Esophagus squamous epithelium (tissue), 5 donors: ENCODE data around the gene SMIM14. TPM values are rescaled to one million over a fixed set of nuclear protein-coding genes. Genes with fewer than 3 reads are reported as not detected.
"Not testable (repeated sequence)": the region's sequence is repeated elsewhere in the genome, so short reads cannot be mapped to it uniquely, and the experiment has no call there.

ENCODE experiments used
- DNase-seq: peaks from one replicate; lab custom pipeline; 2025; lab: John Stamatoyannopoulos, UW
- H3K27ac ChIP-seq, 4 donors: fragments of 200-600 bp; sonication (generic); one replicate each; pipeline ENCODE4 v1.5.1; 2016 to 2019; ENCODE audit warnings: mild to moderate bottlenecking in 1 of 4
- H3K27me3 ChIP-seq, 4 donors: fragments of 200-600 bp; sonication (generic); 1 replicate in 3 of 4; 2 replicates in 1 of 4; pipeline versions ENCODE4 v1.5.1 to v1.6.0; 2017 to 2021; ENCODE audit warnings: antibody characterized with exemption in 1 of 4
- H3K36me3 ChIP-seq, 3 donors: fragments of 200-600 bp; sonication (generic); one replicate each; pipeline ENCODE4 v1.5.1; 2016 to 2019
- H3K4me1 ChIP-seq, 3 donors: fragments of 200-600 bp; sonication (generic); one replicate each; pipeline ENCODE4 v1.5.1; 2017 to 2019
- H3K4me3 ChIP-seq, 4 donors: fragments of 200-600 bp; sonication (generic); 1 replicate in 3 of 4; 2 replicates in 1 of 4; pipeline ENCODE4 v1.5.1; 2016 to 2019; ENCODE audit warnings: mild to moderate bottlenecking in 2 of 4, moderate library complexity in 1 of 4
- H3K9me3 ChIP-seq, 3 donors: fragments of 200-600 bp; sonication (generic); one replicate each; pipeline ENCODE4 v1.5.1; 2016 to 2019
- POLR2A ChIP-seq, 4 donors: fragments of 450-650 bp; IDR thresholded peaks; one replicate each; pipeline ENCODE4 v1.6.1; 2017; ENCODE audit warnings: antibody characterized with exemption in 4 of 4, mild to moderate bottlenecking in 4 of 4, moderate library complexity in 3 of 4
- WGBS, 2 donors: methylation state at CpG; one replicate each; pipeline ENCODE4 v1.1.5; 2018; 5-methylcytosine and 5-hydroxymethylcytosine counted together
- intact Hi-C: fragments of 100-400 bp; cut with DNase I; formaldehyde crosslinking; loops from one replicate; pipeline ENCODE4 v1.15.0; 2022
- total RNA-seq, 4 donors: library from RNA; depleted of rRNA; stranded (reverse); fragments of >200 nt; gene quantifications; one replicate each; pipeline ENCODE4 v1.1.0, GENCODE V29; 2016
- TF ChIP-seq, protein P1 (sequence below), 6 experiments: fragments of 450-650 bp in 4 of 6; fragments of 200-600 bp in 2 of 6; sonication (generic) in 2 of 6; IDR thresholded peaks; one replicate each; pipeline ENCODE4 v1.5.1; 2016 to 2019; ENCODE audit warnings: antibody characterized with exemption in 6 of 6, mild to moderate bottlenecking in 4 of 6, moderate library complexity in 4 of 6
- donor health status: DM: yes; HTN: yes; CAD: no.

SMIM14 gene
- total RNA-seq, 4 donors from 2014 or later = 13.2 to 47.2 (median 25.8) TPM

DNA sequence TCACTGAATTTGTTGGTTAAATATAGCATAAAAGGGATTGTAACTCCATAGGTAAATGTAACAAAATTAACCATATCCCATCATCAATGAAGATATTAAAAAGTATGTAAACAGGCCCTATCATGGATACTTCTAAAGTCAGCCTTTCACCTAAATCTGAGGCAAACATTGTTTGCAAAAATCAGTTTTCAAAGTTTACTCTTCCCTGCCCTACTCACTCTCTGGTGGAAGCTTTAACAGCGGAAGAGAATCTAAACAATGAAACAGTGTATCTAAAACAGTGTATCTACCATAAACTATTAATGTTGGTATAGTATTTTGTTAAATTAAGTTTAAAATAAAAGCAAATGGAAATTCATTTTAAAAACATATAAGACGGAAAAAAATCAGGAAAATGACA is 21.1 kb downstream of the SMIM14 start:
- DNase-seq = no peak
- Histone ChIP-seq H3K27me3 (no peaks in the 10 kb centered on the region), H3K27ac (no peak overlapping the region), H3K4me1 (peaks cover 0 to 43% (median 16%) of the 10 kb centered on the region in 3 donors), H3K9me3 (no peaks in the 10 kb centered on the region), H3K36me3 (no peaks in the 10 kb centered on the region), H3K4me3 (no peak overlapping the region)
- intact Hi-C loops = no loop called here
- WGBS, 2 donors = 88 to 96% methylated on average over 2 of the region's 2 CpGs
- TF ChIP-seq, protein P1, sequence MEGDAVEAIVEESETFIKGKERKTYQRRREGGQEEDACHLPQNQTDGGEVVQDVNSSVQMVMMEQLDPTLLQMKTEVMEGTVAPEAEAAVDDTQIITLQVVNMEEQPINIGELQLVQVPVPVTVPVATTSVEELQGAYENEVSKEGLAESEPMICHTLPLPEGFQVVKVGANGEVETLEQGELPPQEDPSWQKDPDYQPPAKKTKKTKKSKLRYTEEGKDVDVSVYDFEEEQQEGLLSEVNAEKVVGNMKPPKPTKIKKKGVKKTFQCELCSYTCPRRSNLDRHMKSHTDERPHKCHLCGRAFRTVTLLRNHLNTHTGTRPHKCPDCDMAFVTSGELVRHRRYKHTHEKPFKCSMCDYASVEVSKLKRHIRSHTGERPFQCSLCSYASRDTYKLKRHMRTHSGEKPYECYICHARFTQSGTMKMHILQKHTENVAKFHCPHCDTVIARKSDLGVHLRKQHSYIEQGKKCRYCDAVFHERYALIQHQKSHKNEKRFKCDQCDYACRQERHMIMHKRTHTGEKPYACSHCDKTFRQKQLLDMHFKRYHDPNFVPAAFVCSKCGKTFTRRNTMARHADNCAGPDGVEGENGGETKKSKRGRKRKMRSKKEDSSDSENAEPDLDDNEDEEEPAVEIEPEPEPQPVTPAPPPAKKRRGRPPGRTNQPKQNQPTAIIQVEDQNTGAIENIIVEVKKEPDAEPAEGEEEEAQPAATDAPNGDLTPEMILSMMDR (IDR thresholded peaks at IDR 0.05) = no peak

DNA sequence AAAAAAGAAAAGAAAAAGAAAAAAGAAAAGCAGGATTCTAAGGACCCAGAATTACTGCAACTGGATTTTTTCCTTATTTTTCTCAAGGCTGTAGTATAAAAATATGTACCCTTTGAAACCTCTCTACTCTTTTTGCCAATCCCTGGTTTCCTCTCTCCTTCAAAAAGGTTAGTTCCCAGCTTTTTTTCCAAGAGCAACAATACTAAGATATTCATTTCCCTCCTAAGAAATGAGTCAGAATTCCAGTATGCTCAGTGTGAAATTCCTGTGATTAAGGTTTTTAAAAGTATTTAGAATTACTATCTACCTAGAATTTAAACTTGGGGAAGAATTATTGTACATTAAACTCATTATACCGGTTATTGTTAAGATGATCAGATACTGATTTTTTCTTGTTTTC is 22.0 kb downstream of the SMIM14 start:
- no peak for DNase-seq
- Histone ChIP-seq H3K36me3 (peaks cover 0 to 3% (median 0%) of the 10 kb centered on the region in 3 donors), H3K27ac (no peak overlapping the region), H3K9me3 (no peaks in the 10 kb centered on the region), H3K4me1 (peaks cover 0 to 35% (median 12%) of the 10 kb centered on the region in 3 donors), H3K4me3 (no peak overlapping the region), H3K27me3 (no peaks in the 10 kb centered on the region)
- intact Hi-C loops = no loop called here
- 84 to 85% methylated on average over 1 of the region's 1 CpG for WGBS, 2 donors
- TF ChIP-seq POLR2A (IDR thresholded peaks at IDR 0.05) = no peak
- TF ChIP-seq, protein P1 (IDR thresholded peaks at IDR 0.05) = no peak

DNA sequence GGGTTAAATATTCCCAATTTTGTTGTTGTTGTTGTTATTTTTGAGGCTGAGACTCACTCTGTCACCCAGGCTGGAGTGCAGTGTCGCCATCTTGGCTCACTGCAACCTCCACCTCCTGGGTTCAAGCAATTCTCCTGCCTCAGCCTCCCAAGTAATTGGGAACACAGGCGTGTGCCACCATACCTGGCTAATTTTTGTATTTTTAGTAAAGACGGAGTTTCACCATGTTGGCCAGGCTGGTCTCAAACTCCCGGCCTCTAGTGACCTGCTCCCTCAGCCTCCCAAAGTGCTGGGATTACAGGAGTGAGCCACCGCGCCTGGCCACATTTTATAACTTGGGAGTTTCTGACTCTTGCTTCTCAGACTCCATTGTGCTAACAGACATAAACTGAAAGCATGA is 22.6 kb downstream of the SMIM14 start:
- DNase-seq, intact Hi-C loops, H3K4me3 ChIP-seq, H3K27ac ChIP-seq, H3K9me3 ChIP-seq, H3K27me3 ChIP-seq, H3K36me3 ChIP-seq: not testable (repeated sequence)
- 96% methylated on average over 6 of the region's 6 CpGs for WGBS, 2 donors
- peaks cover 0 to 30% (median 10%) of the 10 kb centered on the region in 3 donors for H3K4me1 ChIP-seq

DNA sequence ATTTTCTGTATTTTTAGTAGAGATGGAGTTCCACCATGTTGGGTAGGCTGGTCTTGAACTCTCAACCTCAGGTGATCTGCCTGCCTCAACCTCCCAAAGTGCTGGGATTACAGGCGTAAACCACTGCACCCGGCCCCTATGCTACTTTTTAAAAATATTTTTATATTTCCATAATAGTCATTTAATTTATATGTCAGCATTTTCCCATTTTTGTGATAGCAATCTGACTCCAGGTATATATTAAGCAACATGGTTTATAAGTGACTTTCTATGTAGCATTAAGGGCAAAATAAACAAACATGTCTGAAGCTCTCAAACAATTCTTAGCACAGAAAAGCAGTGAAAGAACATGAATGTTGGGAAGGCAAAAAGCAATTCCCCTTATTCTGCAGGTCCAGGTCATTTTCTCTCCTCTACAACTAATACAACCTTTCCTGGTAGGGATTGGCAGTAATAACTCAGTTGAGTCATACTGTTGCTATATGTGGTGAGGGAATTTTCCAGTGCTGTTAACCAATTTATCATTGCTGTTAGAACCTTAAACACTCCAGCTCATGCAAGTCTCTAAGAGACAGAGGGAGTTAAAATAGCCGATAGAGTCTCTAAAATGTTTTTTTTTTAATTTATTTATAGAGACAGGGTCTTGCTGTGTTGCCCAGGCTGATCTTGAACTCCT is 24.0 kb downstream of the SMIM14 start:
- TF ChIP-seq, protein P1 (IDR thresholded peaks at IDR 0.05) = no peak
- no peak for TF ChIP-seq POLR2A (IDR thresholded peaks at IDR 0.05)
- H3K27me3 ChIP-seq = no peaks in the 10 kb centered on the region
- no peaks in the 10 kb centered on the region for H3K9me3 ChIP-seq
- no peak overlapping the region for H3K27ac ChIP-seq
- WGBS, 2 donors = 62 to 74% methylated on average over 3 of the region's 3 CpGs
- peaks cover 0 to 20% (median 4%) of the 10 kb centered on the region in 3 donors for H3K4me1 ChIP-seq
- peaks cover 0 to 23% (median 0%) of the 10 kb centered on the region in 3 donors for H3K36me3 ChIP-seq
- DNase-seq = no peak
- no peak overlapping the region for H3K4me3 ChIP-seq
- intact Hi-C loops = no loop called here

DNA sequence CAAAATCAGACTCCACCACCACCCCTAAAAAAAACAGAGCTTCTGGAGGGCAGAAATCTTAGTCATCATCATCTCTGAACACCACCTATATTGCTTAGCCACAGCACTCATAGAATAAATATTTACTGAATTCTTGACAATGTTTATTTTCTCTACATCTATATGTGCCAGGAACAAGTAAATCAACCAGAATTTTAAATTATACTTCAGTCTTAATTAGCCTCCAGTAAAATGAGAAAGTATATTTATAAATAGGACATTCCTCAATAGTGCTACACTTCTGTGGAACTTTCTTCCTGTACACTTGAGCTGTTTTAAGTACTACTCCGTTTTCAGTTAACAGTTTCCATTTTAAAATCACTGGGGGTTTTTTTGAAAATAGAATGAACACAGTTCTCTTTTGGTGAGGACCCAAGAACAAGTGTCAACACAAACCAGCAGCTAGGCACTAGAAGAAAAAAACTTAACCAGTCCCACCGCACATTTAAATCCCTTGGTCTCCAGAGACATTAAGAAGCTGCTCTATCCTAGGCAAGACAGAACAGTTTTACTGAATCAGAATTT is 25.5 kb downstream of the SMIM14 start:
- DNase-seq = no peak
- Histone ChIP-seq H3K36me3 (peaks cover 0 to 35% (median 0%) of the 10 kb centered on the region in 3 donors), H3K4me1 (peaks cover 0 to 20% (median 4%) of the 10 kb centered on the region in 3 donors), H3K27ac (peak overlapping the region in 1 of 4 donors; percentile 22), H3K9me3 (no peaks in the 10 kb centered on the region), H3K27me3 (no peaks in the 10 kb centered on the region), H3K4me3 (no peak overlapping the region)
- intact Hi-C loops = no loop called here
- WGBS, 2 donors = 31 to 36% methylated on average over 2 of the region's 2 CpGs
- no peak for TF ChIP-seq POLR2A (IDR thresholded peaks at IDR 0.05)
- TF ChIP-seq, protein P1 (IDR thresholded peaks at IDR 0.05) = no peak
